Skeletal muscle tissue (tissue), 4 donors: ENCODE results near the gene TSPAN5. TPM values are rescaled to one million over a fixed set of nuclear protein-coding genes. Genes with fewer than 3 reads are reported as not detected.

Source experiments
- H3K27ac ChIP-seq: one replicate; pipeline ENCODE4 v1.7.0; 2013; ENCODE audit warnings: mild to moderate bottlenecking, low read depth, low read length, inconsistent platforms
- H3K27me3 ChIP-seq, 3 donors: one replicate each; pipeline ENCODE4 v1.7.0; 2013; ENCODE audit warnings: low read length in 3 of 3; ENCODE audit not compliant: control insufficient read depth in 3 of 3, insufficient read depth in 3 of 3
- H3K36me3 ChIP-seq, 3 donors: one replicate each; pipeline ENCODE4 v1.7.0; 2013; ENCODE audit warnings: low read length in 3 of 3; ENCODE audit not compliant: control insufficient read depth in 3 of 3, insufficient read depth in 3 of 3
- H3K4me1 ChIP-seq, 3 donors: one replicate each; pipeline ENCODE4 v1.7.0; 2013; ENCODE audit warnings: low read length in 3 of 3, mild to moderate bottlenecking in 3 of 3; ENCODE audit not compliant: control insufficient read depth in 3 of 3, insufficient read depth in 3 of 3
- H3K4me3 ChIP-seq, 3 donors: one replicate each; pipeline ENCODE4 v1.7.0; 2013; ENCODE audit warnings: low read length in 3 of 3
- H3K9ac ChIP-seq, 3 donors: one replicate each; pipeline ENCODE4 v1.7.0; 2013; ENCODE audit warnings: low read length in 3 of 3, mild to moderate bottlenecking in 3 of 3, moderate library complexity in 2 of 3, low read depth in 1 of 3
- H3K9me3 ChIP-seq, 3 donors: one replicate each; pipeline ENCODE4 v1.7.0; 2013; ENCODE audit warnings: low read length in 3 of 3; ENCODE audit not compliant: control insufficient read depth in 3 of 3
- total RNA-seq: library from RNA; depleted of rRNA; stranded (reverse); fragments of >200 nt; gene quantifications from one replicate; pipeline ENCODE4 v1.2.3, GENCODE V29; 2014
- donor health status: Osteomylitis.

TSPAN5 gene
- total RNA-seq, 1 donor from 2014 or later = 11.0 TPM

GRCh38 chr4:98625399-98625798 lies 33.0 kb downstream of the TSPAN5 start:
- Histone ChIP-seq H3K9ac (no peak overlapping the region), H3K27me3 (no peaks in the 10 kb centered on the region), H3K36me3 (no peaks in the 10 kb centered on the region), H3K4me1 (no peaks in the 10 kb centered on the region), H3K27ac (no peak overlapping the region), H3K4me3 (no peak overlapping the region), H3K9me3 (no peaks in the 10 kb centered on the region)

- no peak overlapping the region for H3K9ac ChIP-seq
- H3K4me1 ChIP-seq = no peaks in the 10 kb centered on the region
- no peaks in the 10 kb centered on the region for H3K27me3 ChIP-seq
- no peak overlapping the region for H3K4me3 ChIP-seq
- no peaks in the 10 kb centered on the region for H3K36me3 ChIP-seq
- H3K9me3 ChIP-seq = no peaks in the 10 kb centered on the region
- no peak overlapping the region for H3K27ac ChIP-seq
Observed at GRCh38 chr4:98624642-98625041, 33.8 kb downstream of the TSPAN5 start.

GRCh38 chr4:98624144-98624543 lies 34.3 kb downstream of the TSPAN5 start:
- no peak overlapping the region for H3K9ac ChIP-seq
- no peaks in the 10 kb centered on the region for H3K27me3 ChIP-seq
- H3K27ac ChIP-seq = no peak overlapping the region
- H3K4me1 ChIP-seq = no peaks in the 10 kb centered on the region
- no peak overlapping the region for H3K4me3 ChIP-seq
- no peaks in the 10 kb centered on the region for H3K36me3 ChIP-seq
- H3K9me3 ChIP-seq = no peaks in the 10 kb centered on the region

- no peak overlapping the region for H3K27ac ChIP-seq
- no peaks in the 10 kb centered on the region for H3K27me3 ChIP-seq
- H3K4me1 ChIP-seq = no peaks in the 10 kb centered on the region
- no peaks in the 10 kb centered on the region for H3K36me3 ChIP-seq
- H3K9me3 ChIP-seq = no peaks in the 10 kb centered on the region
- no peak overlapping the region for H3K4me3 ChIP-seq
- H3K9ac ChIP-seq = no peak overlapping the region
Observed at GRCh38 chr4:98623126-98623802, 35.1 kb downstream of the TSPAN5 start.

- no peak overlapping the region for H3K27ac ChIP-seq
Observed at GRCh38 chr4:98620087-98620784, 38.2 kb downstream of the TSPAN5 start.

GRCh38 chr4:98619180-98619579 lies 39.2 kb downstream of the TSPAN5 start:
- Histone ChIP-seq H3K27me3 (no peaks in the 10 kb centered on the region), H3K4me3 (no peak overlapping the region), H3K9me3 (no peaks in the 10 kb centered on the region), H3K9ac (no peak overlapping the region), H3K27ac (no peak overlapping the region), H3K4me1 (peaks cover 0 to 4% (median 4%) of the 10 kb centered on the region in 3 donors), H3K36me3 (no peaks in the 10 kb centered on the region)

More at GRCh38 chr4:98620087-98620784, 38.2 kb downstream of the TSPAN5 start:
- H3K36me3 ChIP-seq = no peaks in the 10 kb centered on the region
- H3K4me1 ChIP-seq = peaks cover 0 to 4% (median 4%) of the 10 kb centered on the region in 3 donors
- H3K27me3 ChIP-seq = no peaks in the 10 kb centered on the region
- H3K9me3 ChIP-seq = no peaks in the 10 kb centered on the region
- H3K4me3 ChIP-seq = no peak overlapping the region
- no peak overlapping the region for H3K9ac ChIP-seq

GRCh38 chr4:98618680-98619079 lies 39.7 kb downstream of the TSPAN5 start:
- no peaks in the 10 kb centered on the region for H3K27me3 ChIP-seq
- H3K4me3 ChIP-seq = no peak overlapping the region
- H3K36me3 ChIP-seq = no peaks in the 10 kb centered on the region
- H3K9me3 ChIP-seq = no peaks in the 10 kb centered on the region
- H3K27ac ChIP-seq = no peak overlapping the region
- H3K9ac ChIP-seq = no peak overlapping the region
- H3K4me1 ChIP-seq = peaks cover 0 to 4% (median 4%) of the 10 kb centered on the region in 3 donors

GRCh38 chr4:98617358-98618047 lies 40.9 kb downstream of the TSPAN5 start:
- H3K27me3 ChIP-seq = no peaks in the 10 kb centered on the region
- H3K9ac ChIP-seq = no peak overlapping the region
- H3K9me3 ChIP-seq = no peaks in the 10 kb centered on the region
- H3K27ac ChIP-seq = no peak overlapping the region
- H3K4me1 ChIP-seq = peaks cover 0 to 4% (median 4%) of the 10 kb centered on the region in 3 donors
- no peak overlapping the region for H3K4me3 ChIP-seq
- H3K36me3 ChIP-seq = no peaks in the 10 kb centered on the region

GRCh38 chr4:98615991-98616390 lies 42.4 kb downstream of the TSPAN5 start:
- Histone ChIP-seq H3K4me3 (no peak overlapping the region), H3K9ac (no peak overlapping the region), H3K4me1 (peaks cover 0 to 4% (median 4%) of the 10 kb centered on the region in 3 donors), H3K9me3 (no peaks in the 10 kb centered on the region), H3K27me3 (no peaks in the 10 kb centered on the region), H3K27ac (no peak overlapping the region), H3K36me3 (no peaks in the 10 kb centered on the region)

- Histone ChIP-seq H3K4me1 (peaks cover 0 to 4% (median 4%) of the 10 kb centered on the region in 3 donors), H3K27ac (no peak overlapping the region), H3K9me3 (no peaks in the 10 kb centered on the region), H3K36me3 (no peaks in the 10 kb centered on the region), H3K9ac (no peak overlapping the region), H3K4me3 (no peak overlapping the region), H3K27me3 (no peaks in the 10 kb centered on the region)
Observed at GRCh38 chr4:98614662-98615061, 43.7 kb downstream of the TSPAN5 start.
